ENCODE data around the gene HDAC2.

Gene HDAC2

DNA sequence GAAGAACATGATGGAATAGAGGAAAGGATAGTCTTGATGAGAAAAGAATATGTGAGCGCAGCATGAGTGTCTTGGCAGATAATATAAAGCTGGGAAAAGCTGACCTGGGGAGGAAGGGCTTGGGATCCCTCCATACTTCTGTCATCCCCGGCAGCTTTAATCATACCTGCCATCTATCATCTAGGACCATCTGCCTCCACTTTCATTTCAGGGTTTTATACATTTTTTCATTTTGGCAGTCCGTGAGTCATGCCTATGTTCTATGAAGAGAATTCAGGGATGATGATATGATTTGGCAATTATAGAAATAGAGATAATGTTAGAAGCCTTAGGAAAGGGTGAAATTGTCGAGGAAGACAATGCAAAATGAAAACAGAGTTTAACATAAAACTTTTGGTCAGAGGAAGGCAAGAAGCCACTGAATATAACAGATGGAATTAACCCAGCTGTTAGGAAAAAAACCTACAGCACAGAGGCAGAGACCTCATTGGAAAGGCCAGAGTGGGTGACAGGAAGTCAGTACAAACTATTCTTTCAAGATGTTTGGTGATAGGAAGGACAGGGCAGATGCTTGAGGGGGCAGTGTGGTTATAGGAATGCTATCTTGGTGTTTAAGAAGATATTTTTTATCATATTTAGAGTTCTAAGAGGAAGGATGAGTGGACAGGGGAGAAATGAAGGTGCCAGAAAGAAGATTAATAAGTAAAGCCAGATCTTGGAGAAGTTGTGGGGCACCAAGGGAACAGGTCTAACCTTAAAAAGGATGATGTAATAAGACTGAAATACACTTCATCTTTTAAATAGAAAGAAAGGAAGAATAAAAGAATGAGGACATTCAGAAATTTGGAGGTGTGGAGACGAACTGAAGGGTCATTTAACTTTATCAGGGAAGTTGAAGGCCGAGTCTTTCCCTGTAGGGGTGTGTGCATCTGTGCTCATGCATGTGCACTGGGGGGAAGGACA lies 76.0 kb downstream of the HDAC2 start:
- no peak overlapping the region for H3K9ac ChIP-seq (ENCODE audit: low read depth, low read length, poor library complexity, severe bottlenecking)
- peaks cover 21% of the 10 kb centered on the region for H3K4me1 ChIP-seq (ENCODE audit: insufficient read depth, low read length, poor library complexity, severe bottlenecking)
- H3K9me3 ChIP-seq (ENCODE audit: insufficient read depth, low read depth, low read length): peaks cover 11% of the 10 kb centered on the region; the same call in 1 of the 2 replicates
- no peaks in the 10 kb centered on the region for H3K9me2 ChIP-seq (replicated peaks; ENCODE audit: low read depth, low read length)
- H2AFZ ChIP-seq (ENCODE audit: low read length): no peak overlapping the region
- no peaks in the 10 kb centered on the region for H4K20me1 ChIP-seq (ENCODE audit: insufficient read depth, low read length, poor library complexity, severe bottlenecking)
- no peak overlapping the region for H3K4me3 ChIP-seq (ENCODE audit: low read length, poor library complexity, severe bottlenecking)
- H3K36me3 ChIP-seq (ENCODE audit: insufficient read depth, low read length): no peaks in the 10 kb centered on the region
- no peaks in the 10 kb centered on the region for H3K79me2 ChIP-seq (ENCODE audit: insufficient read depth, low read length)
- no peaks in the 10 kb centered on the region for H3F3A ChIP-seq (ENCODE audit: low read depth)
- peak overlapping the region; percentile 36 for H3K4me2 ChIP-seq (ENCODE audit: low read depth, low read length, poor library complexity, severe bottlenecking)
- TF ChIP-seq, protein P1, sequence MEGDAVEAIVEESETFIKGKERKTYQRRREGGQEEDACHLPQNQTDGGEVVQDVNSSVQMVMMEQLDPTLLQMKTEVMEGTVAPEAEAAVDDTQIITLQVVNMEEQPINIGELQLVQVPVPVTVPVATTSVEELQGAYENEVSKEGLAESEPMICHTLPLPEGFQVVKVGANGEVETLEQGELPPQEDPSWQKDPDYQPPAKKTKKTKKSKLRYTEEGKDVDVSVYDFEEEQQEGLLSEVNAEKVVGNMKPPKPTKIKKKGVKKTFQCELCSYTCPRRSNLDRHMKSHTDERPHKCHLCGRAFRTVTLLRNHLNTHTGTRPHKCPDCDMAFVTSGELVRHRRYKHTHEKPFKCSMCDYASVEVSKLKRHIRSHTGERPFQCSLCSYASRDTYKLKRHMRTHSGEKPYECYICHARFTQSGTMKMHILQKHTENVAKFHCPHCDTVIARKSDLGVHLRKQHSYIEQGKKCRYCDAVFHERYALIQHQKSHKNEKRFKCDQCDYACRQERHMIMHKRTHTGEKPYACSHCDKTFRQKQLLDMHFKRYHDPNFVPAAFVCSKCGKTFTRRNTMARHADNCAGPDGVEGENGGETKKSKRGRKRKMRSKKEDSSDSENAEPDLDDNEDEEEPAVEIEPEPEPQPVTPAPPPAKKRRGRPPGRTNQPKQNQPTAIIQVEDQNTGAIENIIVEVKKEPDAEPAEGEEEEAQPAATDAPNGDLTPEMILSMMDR (conservative IDR thresholded peaks at IDR 0.05; ENCODE audit: low read length): 0 out of 2 replicates have a peak, but pooled peaks have one; percentile 14
- no peak for TF ChIP-seq EZH2phosphoT487 (IDR thresholded peaks at IDR 0.05; ENCODE audit: borderline replicate concordance)
- H3K27me3 ChIP-seq (ENCODE audit: insufficient read depth, low read length, poor library complexity, severe bottlenecking): no peaks in the 10 kb centered on the region

DNA sequence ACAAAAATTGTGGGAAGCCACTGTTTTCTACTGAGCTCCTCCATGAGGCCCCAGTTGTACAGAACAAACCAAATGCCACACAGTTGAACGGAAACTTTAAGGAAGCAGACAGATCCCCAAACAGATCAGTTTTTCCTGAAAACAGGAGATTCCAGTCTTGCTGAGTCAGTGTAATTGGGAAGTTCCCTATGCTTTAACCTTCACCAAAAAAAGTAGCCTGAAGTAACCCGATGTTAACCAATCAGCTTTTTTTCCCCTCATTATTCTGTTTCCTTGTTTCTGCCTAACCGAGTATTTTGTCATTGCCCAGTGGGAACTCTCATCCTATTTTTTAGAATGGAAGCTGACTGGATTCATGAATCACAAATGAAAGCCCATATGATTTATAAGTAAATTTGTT lies 77.1 kb downstream of the HDAC2 start:
- no peak for TF ChIP-seq EZH2phosphoT487 (IDR thresholded peaks at IDR 0.05; ENCODE audit: borderline replicate concordance)
- Histone ChIP-seq H3K4me2 (ENCODE audit: low read depth, low read length, poor library complexity, severe bottlenecking) (no peak overlapping the region), H3K27me3 (ENCODE audit: insufficient read depth, low read length, poor library complexity, severe bottlenecking) (no peaks in the 10 kb centered on the region), H3K9me3 (ENCODE audit: insufficient read depth, low read depth, low read length) (peaks cover 11% of the 10 kb centered on the region; the same call in 1 of the 2 replicates), H3K79me2 (ENCODE audit: insufficient read depth, low read length) (no peaks in the 10 kb centered on the region), H3K4me3 (ENCODE audit: low read length, poor library complexity, severe bottlenecking) (no peak overlapping the region), H3K36me3 (ENCODE audit: insufficient read depth, low read length) (no peaks in the 10 kb centered on the region), H3K9ac (ENCODE audit: low read depth, low read length, poor library complexity, severe bottlenecking) (no peak overlapping the region), H3F3A (ENCODE audit: low read depth) (no peaks in the 10 kb centered on the region), H2AFZ (ENCODE audit: low read length) (no peak overlapping the region), H3K4me1 (ENCODE audit: insufficient read depth, low read length, poor library complexity, severe bottlenecking) (peaks cover 21% of the 10 kb centered on the region), H4K20me1 (ENCODE audit: insufficient read depth, low read length, poor library complexity, severe bottlenecking) (no peaks in the 10 kb centered on the region), H3K9me2 (replicated peaks; ENCODE audit: low read depth, low read length) (no peaks in the 10 kb centered on the region)

DNA sequence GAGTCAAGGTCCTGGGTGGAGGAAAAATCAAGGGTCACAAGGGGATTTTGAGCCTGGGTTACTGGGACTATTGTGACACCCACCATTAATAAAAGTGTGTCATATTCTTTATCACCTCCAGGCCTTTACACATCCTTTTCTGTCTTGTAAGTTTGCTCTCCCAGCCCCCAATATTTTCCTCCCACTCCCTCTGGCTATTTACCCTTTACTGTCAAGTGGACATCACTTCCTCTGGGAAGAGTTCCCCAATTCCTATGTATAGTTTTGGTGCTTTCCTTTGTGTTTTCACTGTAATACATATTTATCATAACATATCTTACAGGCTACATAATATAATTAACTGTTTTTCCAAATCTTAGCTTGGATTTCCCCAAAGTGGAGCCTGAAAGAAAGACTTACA lies 77.5 kb downstream of the HDAC2 start:
- Histone ChIP-seq H3K4me1 (ENCODE audit: insufficient read depth, low read length, poor library complexity, severe bottlenecking) (peaks cover 21% of the 10 kb centered on the region), H4K20me1 (ENCODE audit: insufficient read depth, low read length, poor library complexity, severe bottlenecking) (no peaks in the 10 kb centered on the region), H3K9me2 (replicated peaks; ENCODE audit: low read depth, low read length) (no peaks in the 10 kb centered on the region), H3K9ac (ENCODE audit: low read depth, low read length, poor library complexity, severe bottlenecking) (no peak overlapping the region), H2AFZ (ENCODE audit: low read length) (no peak overlapping the region), H3K36me3 (ENCODE audit: insufficient read depth, low read length) (no peaks in the 10 kb centered on the region), H3K4me2 (ENCODE audit: low read depth, low read length, poor library complexity, severe bottlenecking) (no peak overlapping the region), H3F3A (ENCODE audit: low read depth) (no peaks in the 10 kb centered on the region), H3K27me3 (ENCODE audit: insufficient read depth, low read length, poor library complexity, severe bottlenecking) (no peaks in the 10 kb centered on the region), H3K79me2 (ENCODE audit: insufficient read depth, low read length) (no peaks in the 10 kb centered on the region), H3K4me3 (ENCODE audit: low read length, poor library complexity, severe bottlenecking) (no peak overlapping the region), H3K9me3 (ENCODE audit: insufficient read depth, low read depth, low read length) (peaks cover 11% of the 10 kb centered on the region; the same call in 1 of the 2 replicates)
- TF ChIP-seq, protein P1 (conservative IDR thresholded peaks at IDR 0.05; ENCODE audit: low read length): no peak
- no peak for TF ChIP-seq EZH2phosphoT487 (IDR thresholded peaks at IDR 0.05; ENCODE audit: borderline replicate concordance)

Measured in Loucy (cell line).